GM18505 (cell line): Measurements from ENCODE around the gene DCC.

Experiments used
- ATAC-seq: cut with Tn5 transposase; IDR thresholded peaks from one replicate; pipeline ENCODE4 v1.9.1; 2021; ENCODE audit not compliant: unreplicated experiment
- POLR2A ChIP-seq: IDR thresholded peaks from 4 replicates; pipeline ENCODE4 v1.6.1; 2011; ENCODE audit warnings: borderline replicate concordance; ENCODE audit not compliant: insufficient read depth, insufficient read length; ENCODE audit errors: extremely low read depth

DCC gene

GRCh38 chr18:53360501-53361443, 1020.8 kb downstream of the DCC start:
- TF ChIP-seq POLR2A = no peak
- ATAC-seq = no peak

GRCh38 chr18:53375621-53376020, 1035.6 kb downstream of the DCC start:
- ATAC-seq = no peak
- TF ChIP-seq POLR2A = no peak

GRCh38 chr18:53380063-53380639, 1040.2 kb downstream of the DCC start:
- no peak for ATAC-seq
- no peak for TF ChIP-seq POLR2A

- no peak for ATAC-seq
Observed at GRCh38 chr18:53382870-53383269, 1042.9 kb downstream of the DCC start.

GRCh38 chr18:53385889-53386288, 1045.9 kb downstream of the DCC start:
- TF ChIP-seq POLR2A = no peak
- no peak for ATAC-seq

More at GRCh38 chr18:53382870-53383269, 1042.9 kb downstream of the DCC start:
- TF ChIP-seq POLR2A = no peak

GRCh38 chr18:53387581-53387980, 1047.6 kb downstream of the DCC start:
- no peak for TF ChIP-seq POLR2A
- no peak for ATAC-seq

GRCh38 chr18:53402670-53403069, 1062.7 kb downstream of the DCC start:
- ATAC-seq = no peak
- no peak for TF ChIP-seq POLR2A

GRCh38 chr18:53408271-53408670, 1068.3 kb downstream of the DCC start:
- ATAC-seq = no peak
- no peak for TF ChIP-seq POLR2A

GRCh38 chr18:53411511-53411910, 1071.5 kb downstream of the DCC start:
- no peak for TF ChIP-seq POLR2A
- ATAC-seq = no peak

- no peak for TF ChIP-seq POLR2A
Observed at GRCh38 chr18:53417003-53417402, 1077.0 kb downstream of the DCC start.

GRCh38 chr18:53421869-53422268, 1081.9 kb downstream of the DCC start:
- no peak for ATAC-seq

More at GRCh38 chr18:53417003-53417402, 1077.0 kb downstream of the DCC start:
- no peak for ATAC-seq

GRCh38 chr18:53422896-53423295, 1082.9 kb downstream of the DCC start:
- TF ChIP-seq POLR2A = no peak
- ATAC-seq = no peak

More at GRCh38 chr18:53421869-53422268, 1081.9 kb downstream of the DCC start:
- no peak for TF ChIP-seq POLR2A

- ATAC-seq = no peak
- no peak for TF ChIP-seq POLR2A
Observed at GRCh38 chr18:53426666-53427184, 1086.7 kb downstream of the DCC start.

- TF ChIP-seq POLR2A = no peak
- no peak for ATAC-seq
Observed at GRCh38 chr18:53441761-53442414, 1101.9 kb downstream of the DCC start.

GRCh38 chr18:53442415-53442783, 1102.4 kb downstream of the DCC start:
- no peak for ATAC-seq
- no peak for TF ChIP-seq POLR2A
